ENCODE data around the gene EFCAB6.

DNA sequence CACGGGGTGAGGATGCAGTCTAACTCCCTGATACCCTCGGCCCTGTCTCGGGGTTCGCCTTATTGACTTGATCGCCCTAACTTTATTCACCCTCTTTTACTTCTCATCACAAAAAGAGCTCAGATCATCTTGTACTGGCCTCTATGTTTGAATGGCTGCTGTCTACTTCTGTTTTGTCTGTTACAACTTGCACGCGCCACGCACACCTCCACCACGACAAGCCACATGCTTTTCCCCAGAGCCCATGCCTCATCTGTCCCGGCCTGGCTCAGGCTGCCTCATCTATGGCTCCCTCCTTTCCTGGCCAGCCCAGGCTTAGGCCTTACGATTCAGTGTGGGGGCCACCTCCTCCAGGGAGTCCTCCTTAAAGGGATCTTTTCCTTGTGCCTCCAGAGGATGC, 180.9 kb downstream of the EFCAB6 start:
- TF ChIP-seq POLR2A (IDR thresholded peaks at IDR 0.05; ENCODE audit: low read depth, low read length) (no peak), SPI1 (IDR thresholded peaks at IDR 0.05; ENCODE audit: low read depth, low read length) (no peak), TAF1 (IDR thresholded peaks at IDR 0.05; ENCODE audit: low read depth, low read length) (no peak), POLR2AphosphoS5 (IDR thresholded peaks at IDR 0.05; ENCODE audit: low read depth, low read length) (no peak), POU2F2 (IDR thresholded peaks at IDR 0.05; ENCODE audit: low read depth, low read length) (no peak), PAX5 (IDR thresholded peaks at IDR 0.05; ENCODE audit: insufficient read depth, low read length, severe bottlenecking) (no peak)

Measured in GM12891 (cell line).